Dedifferentiated amniotic fluid mesenchymal stem cell (primary cell): Measurements from ENCODE around the gene MRPS10.
"Not testable (repeated sequence)": the region's sequence is repeated elsewhere in the genome, so short reads cannot be mapped to it uniquely, and the experiment has no call there.

ENCODE experiments used
- DNase-seq: peaks from one replicate; pipeline ENCODE4 v3.0.0-alpha.2; 2016; ENCODE audit errors: extremely low spot score

The MRPS10 gene

DNA sequence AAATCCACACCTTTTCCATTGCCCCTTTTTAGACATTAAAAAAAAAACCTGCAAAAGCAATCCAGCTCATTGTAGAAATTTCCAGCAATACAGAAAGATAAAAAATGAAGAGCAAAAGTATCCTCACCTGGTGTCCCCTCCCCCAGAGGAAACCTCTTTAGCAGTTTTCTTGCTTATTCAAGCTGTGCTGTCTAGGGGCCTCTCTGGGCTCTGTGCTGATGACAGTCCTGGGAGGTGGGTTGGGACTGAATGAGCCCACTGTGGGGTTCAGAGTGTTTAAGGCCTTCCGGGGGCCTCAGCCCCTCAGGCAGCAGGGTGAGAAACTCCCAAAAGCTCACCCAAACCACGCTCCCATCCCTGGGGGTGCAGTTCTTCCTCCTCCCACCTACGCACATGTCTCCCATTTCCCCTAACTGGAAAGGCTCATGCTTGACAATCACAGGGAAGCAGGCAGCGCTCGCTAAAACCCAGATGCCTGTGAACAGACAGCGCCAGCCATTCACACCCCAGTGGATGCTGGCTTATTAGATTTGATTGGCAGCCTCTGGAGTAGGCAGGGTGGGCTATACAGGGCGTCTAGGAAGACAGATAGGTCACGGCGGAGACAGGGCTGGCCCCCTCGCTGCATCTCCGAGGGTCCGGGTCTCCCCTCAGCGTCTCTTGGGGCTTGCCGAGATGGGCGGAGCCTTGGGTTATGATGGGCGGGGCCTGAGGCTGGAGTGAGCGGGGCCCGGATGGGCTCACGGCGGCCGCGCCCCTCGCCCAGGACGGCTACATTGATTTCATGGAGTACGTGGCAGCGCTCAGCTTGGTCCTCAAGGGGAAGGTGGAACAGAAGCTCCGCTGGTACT is 39.9 kb downstream of the MRPS10 start:
- no peak for DNase-seq

DNA sequence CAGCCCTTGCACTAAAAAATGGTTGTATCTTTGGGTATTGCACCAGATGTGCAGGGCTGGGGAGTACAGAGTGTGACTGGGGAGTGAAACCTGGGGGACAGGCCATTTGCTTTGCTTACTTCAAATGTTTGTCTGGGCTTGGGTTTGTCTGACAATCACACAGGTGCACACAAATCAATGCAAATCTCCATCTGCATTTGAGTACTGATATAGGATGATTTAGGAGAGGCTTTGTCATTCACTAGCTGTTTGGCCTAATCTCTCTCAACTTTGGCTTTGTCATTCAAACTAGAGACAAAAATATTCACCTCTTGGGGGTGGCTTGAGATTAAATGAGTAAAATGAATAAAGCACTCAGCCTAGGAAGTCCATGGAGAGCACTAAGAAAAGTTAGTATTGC is 40.7 kb downstream of the MRPS10 start:
- DNase-seq = no peak

DNA sequence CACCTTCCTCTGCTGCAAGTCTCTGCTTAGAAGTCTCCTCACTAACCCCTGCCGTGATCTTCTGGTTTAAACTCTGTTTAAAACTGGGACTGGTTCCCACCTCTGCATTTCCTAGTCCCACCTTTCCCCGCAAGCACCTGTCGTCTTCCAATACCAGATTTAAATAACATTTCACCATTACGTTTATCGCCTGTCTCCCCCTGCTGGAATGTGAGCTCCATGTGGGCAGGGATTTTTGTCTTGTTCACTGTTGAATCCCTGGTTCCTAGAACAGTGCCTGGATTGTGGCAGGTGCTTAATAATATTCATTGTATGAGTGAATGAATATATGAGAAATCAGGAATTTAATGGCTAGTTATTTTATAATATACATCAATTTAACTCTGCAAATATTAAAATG is 41.8 kb downstream of the MRPS10 start:
- no peak for DNase-seq

DNA sequence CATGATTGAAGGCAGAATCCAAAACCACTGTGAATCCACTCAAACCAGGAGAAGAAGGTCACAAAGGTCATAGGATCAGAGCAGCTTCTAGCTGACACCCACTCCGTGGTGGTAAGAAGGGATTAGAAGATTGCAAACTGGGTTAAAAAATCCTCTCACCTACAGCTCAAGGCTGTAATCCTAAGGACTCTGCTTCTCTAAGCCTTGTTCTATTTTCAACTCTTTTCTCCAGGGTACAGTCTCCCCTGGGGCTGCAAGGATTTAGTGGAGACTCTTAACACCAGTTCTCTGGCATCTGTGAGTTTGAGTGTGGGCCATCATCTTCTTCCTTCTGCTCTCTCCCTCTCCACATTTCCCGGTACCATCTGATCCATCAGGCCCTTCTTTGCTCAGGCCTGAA is 44.6 kb downstream of the MRPS10 start, which contains the start of gene GUCA1A:
Gene GUCA1A (plus strand): TSS at position 264 of the 400 bp plus-strand sequence. CDS start 250 bp downstream, outside the sequence.
- DNase-seq = no peak

DNA sequence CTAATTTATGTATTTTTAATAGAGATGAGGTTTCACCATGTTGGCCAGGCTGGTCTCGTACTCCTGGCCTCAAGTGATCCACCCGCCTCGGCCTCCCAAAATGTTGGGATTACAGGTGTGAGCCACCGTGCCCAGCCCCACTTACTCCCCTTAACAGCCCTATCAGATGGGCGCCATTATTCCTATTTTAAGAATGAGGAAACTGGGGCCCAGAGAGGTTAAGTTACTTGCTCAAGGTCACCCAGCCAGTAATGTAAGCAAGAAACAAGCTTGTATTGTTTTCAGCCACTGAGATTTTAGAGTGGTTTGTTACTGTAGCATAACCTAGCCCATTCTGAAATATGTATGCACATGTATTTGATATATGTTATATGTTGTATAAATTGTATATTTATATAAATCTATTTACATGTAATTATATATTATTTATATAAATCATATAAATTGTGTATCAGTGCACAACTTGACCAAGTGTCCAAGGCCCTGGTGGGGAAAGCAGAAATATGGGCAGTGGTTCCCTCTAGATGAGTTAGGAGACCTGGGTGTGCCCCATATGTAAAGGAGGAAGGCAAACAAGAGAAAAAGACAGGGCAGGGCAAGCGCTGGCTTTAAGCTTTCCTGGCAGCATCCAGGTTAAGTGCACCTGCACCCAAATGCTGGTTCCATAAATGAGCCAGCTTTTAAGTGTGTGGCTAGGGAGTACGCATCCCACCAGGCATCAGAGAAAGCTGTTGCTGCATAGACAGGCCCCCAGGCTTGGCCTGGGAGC is 45.7 kb downstream of the MRPS10 start:
- no peak for DNase-seq

DNA sequence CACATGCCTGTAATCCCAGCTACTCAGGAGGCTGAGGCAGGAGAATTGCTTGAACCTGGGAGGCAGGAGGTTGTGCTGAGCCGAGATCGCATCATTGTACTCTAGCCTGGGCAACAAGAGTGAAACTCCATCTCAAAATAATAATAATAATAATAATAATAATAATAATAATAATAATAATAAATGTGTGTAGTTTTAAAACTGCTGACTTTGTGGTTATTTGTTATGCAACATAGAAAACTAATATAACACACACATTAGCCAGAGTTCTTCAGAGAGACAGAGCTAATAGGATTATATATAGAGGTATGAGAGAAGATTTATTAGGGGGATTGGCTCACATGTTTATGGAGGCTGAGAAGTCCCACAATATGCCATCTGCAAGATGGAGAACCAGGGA is 47.9 kb downstream of the MRPS10 start:
- DNase-seq = not testable (repeated sequence)

DNA sequence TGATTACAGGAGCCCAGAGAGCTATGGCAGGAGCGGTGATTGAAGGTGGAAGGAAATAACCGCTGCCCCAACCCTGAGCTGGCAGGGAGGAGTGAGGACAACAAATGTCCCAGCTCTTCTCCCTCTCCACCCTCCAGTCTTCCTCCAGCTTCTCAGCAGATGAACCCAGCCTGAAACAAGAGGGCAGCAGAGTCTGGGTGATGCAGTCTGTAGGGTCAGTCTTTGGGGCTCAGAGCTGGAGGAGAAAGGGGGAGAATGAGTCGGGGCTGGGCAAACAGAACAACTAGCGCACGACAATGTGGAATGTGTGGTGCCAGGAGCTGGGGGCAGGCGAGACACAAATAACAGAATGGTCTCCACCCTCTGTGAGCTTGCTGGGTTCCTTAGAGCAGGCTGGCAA is 49.0 kb downstream of the MRPS10 start:
- DNase-seq = no peak

DNA sequence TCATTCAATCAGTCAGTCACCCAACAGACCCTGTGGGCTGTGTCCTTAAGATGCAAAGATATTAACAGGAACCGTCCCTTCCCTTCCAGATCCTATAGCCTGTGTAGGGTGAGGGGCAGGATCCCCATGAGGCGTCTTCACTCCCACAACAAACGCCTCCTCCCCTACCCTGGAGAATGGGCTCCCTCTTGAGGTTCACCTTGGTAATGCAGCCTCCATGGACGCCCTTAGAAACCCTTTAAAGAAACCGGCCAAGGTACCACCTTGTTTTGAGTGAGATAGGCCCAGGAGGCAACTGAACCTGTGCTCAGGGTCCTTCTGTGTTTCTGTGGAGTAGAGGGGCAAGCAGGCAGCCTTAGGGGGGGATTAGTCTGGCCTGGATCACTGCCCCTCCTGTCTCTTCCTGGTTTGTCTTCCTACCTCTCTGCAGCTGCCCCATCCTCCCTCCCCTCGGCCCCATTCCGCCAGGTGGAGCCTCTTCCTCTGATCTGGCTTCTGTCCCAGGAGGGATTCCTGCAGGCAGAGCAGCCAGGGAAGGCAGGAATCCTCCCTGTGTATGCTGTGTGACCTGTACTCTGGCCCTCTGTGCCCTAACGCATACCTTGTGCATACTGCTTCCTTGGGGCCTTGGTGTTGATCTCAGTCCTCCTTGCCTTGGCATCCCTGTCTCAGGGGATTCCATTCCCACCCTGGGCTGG is 51.1 kb downstream of the MRPS10 start:
- DNase-seq = peak; percentile 63

DNA sequence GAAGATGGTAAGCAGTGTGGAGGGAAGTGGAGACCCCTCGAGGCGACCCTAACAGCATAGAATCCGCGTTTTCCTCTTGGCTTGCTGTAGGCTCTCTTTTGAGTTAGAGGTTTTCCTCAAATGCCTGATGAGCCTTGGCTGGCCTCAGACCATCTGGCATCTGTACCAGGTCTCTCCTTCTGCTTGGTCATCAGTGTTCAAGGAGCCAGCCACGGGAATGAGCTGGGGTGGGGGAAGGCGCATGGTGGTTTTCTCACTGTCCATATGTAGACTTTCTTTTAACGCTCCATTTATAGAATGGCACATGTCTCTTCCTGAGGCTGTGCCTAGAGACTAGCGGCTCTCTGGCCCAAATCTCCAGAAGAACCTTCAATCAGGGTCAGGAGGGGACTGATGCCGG is 52.6 kb downstream of the MRPS10 start:
- DNase-seq = no peak

DNA sequence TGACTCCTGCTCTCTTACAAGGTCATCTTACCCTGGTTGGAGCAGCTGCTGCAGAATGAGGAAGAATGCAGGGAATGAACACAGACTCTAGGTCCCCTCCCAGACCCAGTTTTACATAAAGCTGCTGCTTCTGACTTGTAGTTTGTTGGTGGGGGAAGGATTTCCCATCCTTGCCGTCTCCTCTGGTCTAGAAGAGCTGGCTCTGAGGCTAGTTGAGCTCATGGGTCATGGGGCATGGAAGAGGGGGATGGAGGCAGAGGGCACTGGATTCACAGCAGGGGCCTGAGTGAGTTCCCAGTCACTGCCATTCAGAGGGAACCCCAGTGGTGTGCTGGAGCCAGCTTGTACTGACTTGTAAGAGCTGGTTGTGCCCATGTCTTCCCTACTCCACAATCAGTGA is 53.7 kb downstream of the MRPS10 start:
- no peak for DNase-seq

DNA sequence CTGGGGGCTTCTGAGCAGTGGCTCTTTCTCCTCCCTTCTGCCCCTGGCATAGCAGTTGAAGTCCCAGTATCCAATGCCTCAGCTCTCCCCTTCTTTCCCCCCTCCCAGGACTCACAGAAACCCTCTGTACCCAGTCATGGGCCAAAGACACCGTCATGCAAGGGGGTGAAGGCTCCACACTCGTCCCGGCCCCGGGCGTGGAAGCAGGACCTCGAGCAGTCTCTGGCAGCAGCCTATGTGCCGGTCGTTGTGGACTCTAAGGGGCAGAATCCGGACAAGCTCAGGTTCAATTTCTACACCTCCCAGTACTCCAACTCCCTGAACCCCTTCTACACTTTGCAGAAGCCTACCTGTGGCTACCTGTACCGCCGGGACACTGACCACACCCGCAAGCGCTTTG is 54.8 kb downstream of the MRPS10 start:
- DNase-seq = no peak

DNA sequence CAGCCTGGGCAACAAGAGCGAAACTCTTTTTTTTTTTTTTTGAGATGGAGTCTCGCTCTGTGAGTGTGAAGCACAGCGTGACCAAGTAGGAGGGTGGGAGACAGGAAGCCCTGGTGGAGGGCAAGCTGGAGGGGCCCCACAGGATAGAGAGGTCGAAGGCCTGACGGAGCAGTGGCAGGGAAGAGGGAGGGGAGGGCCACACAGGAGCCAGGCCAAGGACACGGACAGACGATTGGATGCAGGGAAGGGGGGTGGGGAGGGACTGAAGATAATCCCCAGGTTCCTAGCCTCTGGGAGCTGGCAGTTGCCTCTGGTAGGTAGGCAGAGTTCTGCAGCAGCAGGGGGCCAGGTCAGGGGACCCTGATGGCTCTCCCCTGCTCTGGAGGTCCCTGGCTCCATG is 55.3 kb downstream of the MRPS10 start:
- no peak for DNase-seq

DNA sequence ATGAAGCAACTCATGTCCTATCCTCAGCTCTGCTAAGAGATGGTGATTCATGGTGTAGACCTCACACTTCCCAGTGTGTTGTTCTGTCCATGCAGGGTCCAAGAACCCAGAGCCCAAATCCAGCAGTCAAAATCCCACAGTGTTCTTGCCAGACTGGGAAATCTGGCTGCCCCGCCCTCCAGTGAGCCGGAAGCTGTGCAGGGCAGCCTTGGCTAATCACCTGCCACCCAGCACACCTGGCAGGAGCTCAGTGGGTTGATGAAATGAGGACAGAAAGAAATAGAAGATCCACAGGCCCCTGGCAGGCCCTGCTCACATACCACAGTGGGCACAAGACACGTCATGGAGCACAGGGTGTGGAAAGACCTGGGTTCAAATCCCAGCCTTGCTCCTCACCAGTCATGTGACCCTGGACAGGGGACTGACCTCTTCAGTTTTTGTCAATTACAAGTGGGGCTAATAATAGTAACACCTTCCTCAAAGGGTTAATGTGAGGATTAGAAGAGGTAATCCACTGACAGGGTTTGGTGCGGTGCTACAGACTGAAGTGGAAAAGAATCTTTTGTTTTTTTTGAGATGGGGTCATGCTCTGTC is 58.1 kb downstream of the MRPS10 start:
- DNase-seq = no peak

DNA sequence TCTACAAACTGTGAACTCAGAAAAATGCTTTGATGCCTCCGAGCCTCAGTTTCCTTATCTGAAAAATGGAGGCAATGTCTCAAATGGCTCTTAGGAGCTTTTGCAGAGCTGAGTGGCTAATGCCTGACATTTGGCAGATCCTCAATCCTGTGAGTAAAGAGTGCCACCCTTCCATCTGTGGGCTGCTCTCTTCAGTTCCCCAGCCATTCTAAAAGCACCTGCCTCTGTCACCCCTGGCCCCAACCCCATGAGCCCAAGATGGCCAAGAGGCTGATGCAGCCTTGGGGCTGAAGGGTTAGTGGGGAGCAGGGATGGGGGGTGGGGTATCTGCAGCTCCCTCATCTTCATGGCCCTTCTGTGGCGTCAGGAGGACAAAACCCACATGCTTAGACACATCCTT is 59.0 kb downstream of the MRPS10 start:
- DNase-seq = no peak

DNA sequence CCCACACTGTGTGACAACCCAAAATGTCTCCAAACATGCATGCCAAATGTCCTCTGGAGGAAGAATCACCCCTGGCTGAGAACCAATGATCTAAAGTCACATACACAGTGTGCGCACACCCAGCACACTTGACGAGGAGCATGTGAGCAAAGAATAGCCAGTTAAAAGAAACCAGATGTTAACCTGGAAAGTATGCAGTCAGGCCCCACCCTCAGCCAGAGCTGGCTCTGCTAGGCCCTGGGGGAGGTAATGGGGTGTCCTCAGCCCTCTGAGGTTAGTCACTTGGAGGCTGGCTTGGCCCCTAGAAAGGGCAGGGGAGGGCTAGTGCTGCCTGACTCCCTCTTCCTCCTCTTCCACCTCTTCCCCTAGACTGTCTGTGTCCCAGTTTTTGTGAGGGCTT is 59.6 kb downstream of the MRPS10 start:
- no peak for DNase-seq
